HG03342 (cell line): ENCODE data around the gene SLC38A7.
A peak's percentile ranks its signal among the peaks of the same experiment; 100 is the strongest.
"Not testable (repeated sequence)": the region's sequence is repeated elsewhere in the genome, so short reads cannot be mapped to it uniquely, and the experiment has no call there.

Experiments used
- ATAC-seq: cut with Tn5 transposase; IDR thresholded peaks from one replicate; pipeline ENCODE4 v1.9.1; 2021; ENCODE audit warnings: mild to moderate bottlenecking, moderate library complexity; ENCODE audit not compliant: unreplicated experiment

The SLC38A7 gene

GRCh38 chr16:58684354-58685083 lies at the start of gene SLC38A7:
Gene SLC38A7, minus strand, starts transcription at chr16:58684770. Its CDS starts 4,644 bp downstream, at chr16:58680126.
- ATAC-seq: peak; percentile 98

DNA sequence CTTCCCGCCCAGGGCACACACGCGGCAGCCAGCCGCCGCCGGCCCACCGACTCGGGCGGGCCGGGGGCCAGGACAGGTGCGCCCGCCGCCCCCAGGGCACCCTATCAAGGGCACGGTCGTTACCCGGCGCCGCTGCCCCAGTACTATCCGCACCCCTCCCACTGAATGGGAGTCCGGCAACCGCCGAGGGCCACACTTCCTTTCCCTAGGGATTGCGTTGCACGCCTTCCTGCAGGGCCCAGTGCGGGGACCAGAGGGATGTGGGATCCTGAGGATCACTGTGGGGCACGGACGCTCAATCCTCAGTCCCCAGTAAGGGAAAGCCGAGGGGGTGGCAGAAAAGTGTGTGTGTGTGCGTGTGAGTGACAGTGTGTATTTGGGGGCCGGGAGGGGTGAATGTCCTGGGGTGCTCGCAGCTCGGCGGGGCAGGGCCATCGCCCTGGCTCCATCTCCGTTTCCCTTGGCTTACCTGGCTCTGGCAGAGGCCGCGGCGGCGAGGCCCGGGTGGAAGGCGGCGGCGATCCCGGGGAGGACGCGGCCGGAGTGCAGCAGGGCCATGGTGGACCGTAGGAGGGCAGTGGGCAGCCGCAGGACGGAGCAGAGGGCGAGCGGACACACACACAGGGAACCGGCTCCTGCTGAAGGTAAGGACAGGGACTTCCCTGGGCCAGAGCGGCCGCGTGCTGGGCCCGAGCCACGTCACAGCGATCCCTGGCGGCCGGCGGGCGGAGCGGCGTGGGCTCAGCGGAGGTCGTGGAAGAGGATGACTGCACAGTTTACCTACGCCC lies 49.3 kb upstream of the SLC38A7 start, which contains the start of gene GOT2:
Gene GOT2 (minus strand): TSS at position 646 of the 788 bp plus-strand sequence. CDS start 88 bp downstream, at position 558.
- ATAC-seq: peak; percentile 93

GRCh38 chr16:58733248-58733670 lies 48.7 kb upstream of the SLC38A7 start:
- ATAC-seq: no peak

DNA sequence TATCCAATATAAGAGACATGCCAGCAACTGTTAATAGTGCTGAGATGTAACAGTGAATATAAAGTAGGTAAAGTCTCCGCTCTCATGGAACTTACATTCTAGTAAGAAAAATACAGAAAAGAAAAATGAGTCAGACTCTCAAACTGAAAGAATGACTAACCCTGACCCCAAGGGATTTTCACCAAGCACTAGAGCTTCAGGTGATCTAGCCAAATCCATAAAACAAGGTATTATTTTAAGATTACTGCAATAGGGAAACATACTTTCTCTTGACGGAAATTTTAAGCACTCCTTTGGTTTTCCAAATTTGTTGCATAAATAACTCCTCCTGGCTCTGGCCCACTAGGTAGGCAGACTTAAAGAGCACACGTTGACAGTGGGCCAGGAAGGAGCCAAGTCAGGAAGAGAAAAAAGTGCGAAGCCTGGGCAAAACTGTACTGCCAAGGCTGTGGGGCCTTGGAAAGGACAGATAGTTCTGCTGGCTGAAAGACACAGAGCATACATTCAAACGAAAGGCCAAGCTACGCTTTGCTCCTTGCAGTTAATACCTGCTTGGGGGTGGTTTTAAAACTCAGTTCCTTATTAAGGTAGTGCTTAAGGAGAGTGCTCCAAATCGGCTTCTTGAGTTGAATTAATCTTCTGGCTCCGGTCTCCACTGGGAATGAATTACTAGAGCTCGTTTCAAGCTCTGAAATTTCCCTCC lies 48.1 kb upstream of the SLC38A7 start:
- peak; percentile 41 for ATAC-seq

DNA sequence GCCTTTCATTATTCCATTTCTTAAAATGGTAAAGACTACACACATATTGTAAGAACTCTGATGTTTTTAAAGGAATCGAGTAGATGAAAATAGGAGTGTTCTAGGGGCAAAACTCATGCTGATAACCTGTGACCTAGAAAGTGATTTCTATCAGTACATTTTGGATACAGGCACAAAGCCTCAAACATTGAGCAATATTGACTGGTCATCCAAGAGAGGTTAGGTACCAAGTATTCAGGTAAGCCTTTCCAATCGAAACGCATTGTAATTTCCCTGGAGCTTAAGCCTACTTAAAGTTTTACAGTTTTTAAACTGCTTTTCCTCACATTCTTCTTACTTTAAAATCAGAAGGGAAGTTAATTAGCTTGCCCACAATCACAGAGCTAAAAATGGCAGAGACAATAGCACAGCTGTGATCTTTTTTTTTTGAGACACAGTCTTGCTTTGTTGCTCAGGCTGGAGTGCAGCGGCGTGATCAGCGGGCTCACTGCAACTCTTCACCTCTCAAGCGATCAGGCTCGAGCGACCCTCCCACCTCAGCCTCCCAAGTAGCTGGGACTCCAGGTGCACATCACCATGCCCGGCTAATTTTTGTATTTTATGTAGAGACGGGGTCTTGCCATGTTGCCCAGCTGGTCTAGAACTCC lies 46.3 kb upstream of the SLC38A7 start:
- ATAC-seq: no peak

GRCh38 chr16:58727796-58728568 lies 43.4 kb upstream of the SLC38A7 start:
- ATAC-seq: no peak

DNA sequence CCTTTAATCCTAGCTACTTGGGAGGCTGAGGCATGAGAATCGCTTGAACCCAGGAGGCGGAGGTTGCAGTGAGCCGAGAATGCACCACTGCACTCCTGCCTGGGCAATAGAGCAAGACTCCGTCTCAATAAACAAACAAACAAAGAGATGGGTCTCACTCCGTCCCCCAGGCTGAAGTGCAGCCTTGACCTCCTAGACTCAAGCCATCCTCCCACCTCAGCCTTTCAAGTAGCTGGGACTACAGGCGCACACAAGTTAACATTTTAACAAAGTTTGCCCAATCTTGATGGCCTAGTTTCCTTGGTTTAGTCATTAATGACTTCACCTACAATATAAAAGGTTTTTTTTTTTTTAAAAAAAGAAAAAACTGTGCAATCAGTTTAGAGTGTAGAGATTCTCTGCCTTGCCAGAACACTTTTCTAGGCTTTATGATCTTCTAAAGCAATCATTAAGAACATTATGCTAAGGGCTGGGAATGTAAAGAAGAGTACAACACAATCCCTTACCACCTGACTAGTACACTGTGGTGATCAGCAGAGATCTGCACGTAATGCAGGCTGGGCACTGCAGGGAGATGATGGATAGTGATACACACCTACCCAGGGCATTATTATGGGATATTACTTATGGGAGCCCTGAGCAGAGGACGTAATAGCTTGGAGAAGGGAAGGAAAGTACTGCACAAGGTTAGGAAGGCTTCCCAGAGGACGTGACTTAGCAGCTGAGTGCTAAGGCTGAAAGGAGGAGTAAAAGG lies 42.6 kb upstream of the SLC38A7 start:
- ATAC-seq: no peak

DNA sequence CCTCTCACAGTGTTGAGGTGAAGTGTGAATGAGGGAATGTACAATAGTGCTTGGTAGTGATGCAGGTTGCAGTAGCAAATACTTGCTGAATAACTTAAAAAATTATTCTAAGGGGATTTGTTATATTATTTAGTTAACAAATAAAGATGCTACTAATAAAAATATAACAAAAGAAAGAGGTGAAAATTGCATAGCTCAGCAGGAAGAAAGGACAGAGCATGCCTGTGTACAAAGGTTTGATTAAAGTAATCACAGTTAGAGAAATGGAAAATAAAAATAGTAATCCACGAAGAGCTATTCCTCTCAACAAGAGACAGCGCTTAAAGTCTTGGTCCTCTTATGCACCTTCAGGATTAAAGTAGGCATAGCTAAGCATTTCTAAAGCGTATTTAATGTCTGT lies 38.5 kb upstream of the SLC38A7 start:
- no peak for ATAC-seq

DNA sequence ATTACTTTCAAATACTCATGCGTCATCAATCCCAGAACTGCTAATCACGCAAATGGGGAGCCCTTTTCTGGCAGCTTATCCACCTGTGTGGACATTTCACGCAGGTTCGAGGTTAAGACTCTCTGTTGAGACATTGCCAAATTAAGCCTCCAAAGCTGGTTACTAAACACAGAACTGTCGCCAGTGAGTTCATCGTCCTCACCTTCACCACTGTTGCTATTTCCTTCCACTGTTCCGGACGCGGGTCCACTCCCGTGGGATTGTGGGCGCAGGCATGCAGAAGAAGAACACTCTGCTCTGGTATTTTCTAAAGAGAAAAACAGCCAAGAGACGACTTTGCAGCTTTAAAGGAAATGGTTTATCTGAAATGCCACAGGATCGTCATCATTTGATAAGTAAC lies 33.4 kb upstream of the SLC38A7 start:
- no peak for ATAC-seq

- no peak for ATAC-seq
Measured at GRCh38 chr16:58716468-58716867, 31.9 kb upstream of the SLC38A7 start.

DNA sequence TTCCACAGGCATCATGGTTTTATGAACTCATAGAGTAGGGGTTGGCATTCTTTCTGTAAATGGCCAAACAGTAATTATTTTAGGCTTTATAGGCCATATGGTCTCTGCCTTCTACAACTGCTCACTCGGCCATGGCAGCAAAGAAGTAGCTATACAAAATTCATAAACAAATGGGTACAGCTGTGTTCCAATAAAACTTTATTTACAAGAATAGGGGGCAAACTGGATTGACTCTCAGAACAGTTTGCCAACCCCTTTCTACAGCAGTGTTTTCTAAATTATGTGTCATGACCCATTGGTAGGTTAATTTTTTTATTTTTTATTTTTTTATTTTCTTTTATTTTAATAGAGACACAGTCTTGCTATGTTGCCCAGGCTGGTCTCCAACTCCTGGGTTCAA lies 29.2 kb upstream of the SLC38A7 start:
- ATAC-seq: no peak

DNA sequence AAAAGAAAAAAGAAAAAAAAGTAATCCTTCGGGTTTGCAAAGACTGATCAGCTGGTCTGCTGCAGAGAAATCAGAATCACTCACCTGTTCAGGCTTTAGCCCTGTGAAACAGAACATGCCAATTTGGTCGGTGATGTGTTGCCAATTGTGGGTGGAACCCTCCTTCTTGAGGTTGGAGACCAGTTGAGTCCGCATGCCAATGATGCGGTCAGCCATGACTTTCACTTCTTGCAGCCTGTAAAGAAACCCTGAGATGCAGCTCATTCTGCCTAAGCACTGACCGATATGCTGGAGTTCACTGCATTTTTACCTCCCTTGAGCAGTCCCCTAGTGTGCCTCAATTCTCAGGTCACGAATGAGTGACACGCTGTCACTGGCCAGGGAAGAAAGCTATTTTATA lies 24.8 kb upstream of the SLC38A7 start:
- peak; percentile 69 for ATAC-seq

GRCh38 chr16:58699151-58699550 lies 14.6 kb upstream of the SLC38A7 start:
- ATAC-seq: no peak

GRCh38 chr16:58695368-58695767 lies 10.8 kb upstream of the SLC38A7 start:
- ATAC-seq: no peak

GRCh38 chr16:58692450-58692849 lies 7.9 kb upstream of the SLC38A7 start:
- no peak for ATAC-seq

DNA sequence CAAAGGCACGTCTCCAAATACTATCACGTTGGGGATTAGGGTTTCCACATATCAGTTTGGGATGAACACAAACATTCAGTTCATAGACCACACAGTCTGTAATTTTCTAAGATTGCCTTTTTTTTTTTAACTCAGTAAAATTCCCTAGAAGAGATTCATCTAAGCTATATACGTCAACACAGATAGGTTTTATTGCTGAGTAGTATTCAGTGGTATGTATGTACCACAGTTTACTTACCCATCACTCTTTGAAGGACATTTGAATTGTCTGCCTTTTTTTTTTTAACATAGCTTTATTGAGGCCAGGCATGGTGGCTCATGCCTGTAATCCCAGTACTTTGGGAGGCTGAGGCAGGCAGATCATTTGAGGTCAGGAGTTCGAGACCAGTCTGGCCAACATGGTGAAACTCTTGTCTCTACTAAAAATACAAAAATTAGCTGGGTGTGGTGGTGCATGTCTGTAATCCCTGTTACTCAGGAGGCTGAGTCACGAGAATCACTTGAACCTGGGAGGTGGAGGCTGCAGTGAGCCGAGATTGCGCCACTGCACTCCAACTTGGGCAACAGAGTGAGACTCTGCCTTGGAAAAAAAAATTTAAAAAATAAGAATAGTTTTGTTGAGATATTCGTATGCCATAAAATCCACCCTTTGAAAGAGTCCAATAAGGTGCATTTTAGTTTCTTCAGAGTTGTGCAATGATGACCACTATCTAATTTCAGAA lies 2.6 kb upstream of the SLC38A7 start:
- not testable (repeated sequence) for ATAC-seq

DNA sequence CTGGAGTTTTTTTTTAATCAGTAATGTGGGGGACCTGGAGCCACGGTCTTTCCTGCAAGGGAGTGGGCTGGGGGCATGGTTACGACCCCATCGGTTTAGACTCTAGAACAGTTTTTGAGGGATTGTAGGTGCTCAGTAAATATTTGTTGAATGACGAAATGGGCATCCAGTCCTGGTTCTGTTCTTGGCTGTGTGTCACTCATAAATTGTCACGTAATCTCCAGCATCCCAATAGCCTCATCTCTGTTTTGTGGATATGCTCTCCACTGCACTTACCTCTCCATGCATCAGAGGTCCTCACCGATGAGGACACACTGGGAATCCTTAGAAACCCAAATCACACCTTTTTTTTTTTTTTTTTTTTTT lies 497 bp upstream of the SLC38A7 start:
- no peak for ATAC-seq

DNA sequence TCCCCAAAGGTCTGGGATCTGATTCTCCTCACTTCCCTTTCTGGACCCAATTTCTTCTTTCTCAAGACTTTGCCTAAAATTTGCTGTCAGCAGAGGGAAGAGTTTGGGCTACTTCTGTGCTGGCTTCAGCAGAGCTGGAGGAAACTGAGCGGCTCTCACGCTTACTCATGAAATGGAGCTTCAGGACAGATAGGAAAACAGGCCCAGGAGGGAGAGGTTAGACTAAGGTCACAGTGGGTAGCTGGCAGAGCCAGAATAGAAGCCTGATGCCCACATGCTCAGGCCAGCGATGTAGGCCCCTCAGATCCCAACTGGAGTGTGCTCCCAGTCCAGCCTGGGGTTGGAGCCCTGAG lies 593 bp downstream of the SLC38A7 start:
- ATAC-seq: no peak

- no peak for ATAC-seq
Measured at GRCh38 chr16:58679763-58680162, 4.8 kb downstream of the SLC38A7 start.
